ENCODE measurements around the gene ARG1.

ARG1 gene

GRCh38 chr6:131627724-131628682 is 55.0 kb downstream of the ARG1 start, which contains the start of gene MED23:
TSS of gene MED23 (minus strand) at chr6:131628242. CDS start at chr6:131628049, 193 bp downstream.
- Histone ChIP-seq H3K27ac (ENCODE audit: low read length) (peak within 1 kb of the TSS; percentile 56; the same call in 1 of the 2 replicates), H2AFZ (ENCODE audit: low read length) (peak within 1 kb of the TSS; percentile 71)
- peak; percentile 98 for TF ChIP-seq CTCF (IDR thresholded peaks at IDR 0.05; ENCODE audit: low read length)
- no peak for TF ChIP-seq EZH2phosphoT487 (IDR thresholded peaks at IDR 0.05; ENCODE audit: low read length)

GRCh38 chr6:131628726-131629125 is 55.7 kb downstream of the ARG1 start:
- TF ChIP-seq EZH2 (optimal IDR thresholded peaks at IDR 0.05; ENCODE audit: low read depth, low read length) (no peak), CTCF (IDR thresholded peaks at IDR 0.05; ENCODE audit: low read length) (no peak), EZH2phosphoT487 (IDR thresholded peaks at IDR 0.05; ENCODE audit: low read length) (no peak)
- H3K9ac ChIP-seq (ENCODE audit: low read length): no peak overlapping the region
- H3K27me3 ChIP-seq (replicated peaks; ENCODE audit: insufficient read depth, low read length): no peaks in the 10 kb centered on the region
- peak overlapping the region; percentile 49 for H3K4me2 ChIP-seq (ENCODE audit: low read depth, low read length)
- no peaks in the 10 kb centered on the region for H3K36me3 ChIP-seq (replicated peaks; ENCODE audit: insufficient read depth, low read length)
- peak overlapping the region; percentile 30; the same call in 1 of the 2 replicates for H3K4me3 ChIP-seq (ENCODE audit: low read length)
- peaks cover 3% of the 10 kb centered on the region; the same call in 1 of the 2 replicates for H3F3A ChIP-seq (ENCODE audit: insufficient read depth, low read length)
- no peaks in the 10 kb centered on the region for H3K9me2 ChIP-seq (replicated peaks; ENCODE audit: insufficient read depth, low read length)
- H3K79me2 ChIP-seq (ENCODE audit: low read length): peaks cover 28% of the 10 kb centered on the region
- 0 out of 2 replicates have a peak, but pooled peaks cover 6% of the 10 kb centered on the region for H3K4me1 ChIP-seq (ENCODE audit: low read length)
- peak overlapping the region; percentile 61 for H2AFZ ChIP-seq (ENCODE audit: low read length)
- H3K27ac ChIP-seq (ENCODE audit: low read length): no peak overlapping the region
- no peaks in the 10 kb centered on the region for H3K9me3 ChIP-seq (replicated peaks; ENCODE audit: insufficient read depth, low read length)
- H4K20me1 ChIP-seq (ENCODE audit: insufficient read depth, low read length): no peaks in the 10 kb centered on the region
- no peak for DNase-seq

More at GRCh38 chr6:131627724-131628682, 55.0 kb downstream of the ARG1 start, which contains the start of gene MED23:
- peak; percentile 90 for DNase-seq
- Histone ChIP-seq H3K27me3 (replicated peaks; ENCODE audit: insufficient read depth, low read length) (no peaks in the 10 kb centered on the region), H3K36me3 (replicated peaks; ENCODE audit: insufficient read depth, low read length) (no peaks in the 10 kb centered on the region), H3F3A (ENCODE audit: insufficient read depth, low read length) (peaks cover 3% of the 10 kb centered on the region; the same call in 1 of the 2 replicates), H3K4me1 (ENCODE audit: low read length) (0 out of 2 replicates have a peak, but pooled peaks cover 6% of the 10 kb centered on the region), H3K9me3 (replicated peaks; ENCODE audit: insufficient read depth, low read length) (no peaks in the 10 kb centered on the region), H4K20me1 (ENCODE audit: insufficient read depth, low read length) (no peaks in the 10 kb centered on the region), H3K4me3 (ENCODE audit: low read length) (peak within 1 kb of the TSS; percentile 83), H3K79me2 (ENCODE audit: low read length) (peaks cover 28% of the 10 kb centered on the region), H3K9me2 (replicated peaks; ENCODE audit: insufficient read depth, low read length) (no peaks in the 10 kb centered on the region), H3K9ac (ENCODE audit: low read length) (peak within 1 kb of the TSS; percentile 73), H3K4me2 (ENCODE audit: low read depth, low read length) (peak within 1 kb of the TSS; percentile 67)

GRCh38 chr6:131629651-131630050 is 56.6 kb downstream of the ARG1 start:
- peaks cover 3% of the 10 kb centered on the region; the same call in 1 of the 2 replicates for H3F3A ChIP-seq (ENCODE audit: insufficient read depth, low read length)
- 0 out of 2 replicates have a peak, but pooled peaks cover 6% of the 10 kb centered on the region for H3K4me1 ChIP-seq (ENCODE audit: low read length)
- H3K4me3 ChIP-seq (ENCODE audit: low read length): no peak overlapping the region
- H3K79me2 ChIP-seq (ENCODE audit: low read length): peaks cover 27% of the 10 kb centered on the region
- TF ChIP-seq EZH2phosphoT487 (IDR thresholded peaks at IDR 0.05; ENCODE audit: low read length): no peak
- no peak for TF ChIP-seq EZH2 (optimal IDR thresholded peaks at IDR 0.05; ENCODE audit: low read depth, low read length)
- TF ChIP-seq CTCF (IDR thresholded peaks at IDR 0.05; ENCODE audit: low read length): no peak
- H3K36me3 ChIP-seq (replicated peaks; ENCODE audit: insufficient read depth, low read length): no peaks in the 10 kb centered on the region
- no peak overlapping the region for H2AFZ ChIP-seq (ENCODE audit: low read length)
- no peaks in the 10 kb centered on the region for H3K27me3 ChIP-seq (replicated peaks; ENCODE audit: insufficient read depth, low read length)
- H3K9me3 ChIP-seq (replicated peaks; ENCODE audit: insufficient read depth, low read length): no peaks in the 10 kb centered on the region
- H3K4me2 ChIP-seq (ENCODE audit: low read depth, low read length): no peak overlapping the region
- no peak overlapping the region for H3K27ac ChIP-seq (ENCODE audit: low read length)
- no peaks in the 10 kb centered on the region for H4K20me1 ChIP-seq (ENCODE audit: insufficient read depth, low read length)
- H3K9ac ChIP-seq (ENCODE audit: low read length): no peak overlapping the region
- DNase-seq: no peak
- H3K9me2 ChIP-seq (replicated peaks; ENCODE audit: insufficient read depth, low read length): no peaks in the 10 kb centered on the region
